GM19328 (cell line): ENCODE data around the gene ZNF444.
"Not testable (repeated sequence)": the region's sequence is repeated elsewhere in the genome, so short reads cannot be mapped to it uniquely, and the experiment has no call there.

Experiments used
- ATAC-seq: cut with Tn5 transposase; IDR thresholded peaks from one replicate; pipeline ENCODE4 v1.9.1; 2021; ENCODE audit warnings: mild to moderate bottlenecking, moderate library complexity; ENCODE audit not compliant: unreplicated experiment

The ZNF444 gene

GRCh38 chr19:56144831-56145230, 3.7 kb downstream of the ZNF444 start:
- no peak for ATAC-seq

GRCh38 chr19:56145698-56146097, 4.6 kb downstream of the ZNF444 start:
- ATAC-seq = no peak

GRCh38 chr19:56146904-56147303, 5.8 kb downstream of the ZNF444 start:
- no peak for ATAC-seq

- ATAC-seq = no peak
These were observed 6.2 kb downstream of the ZNF444 start for GRCh38 chr19:56147307-56147706.

- no peak for ATAC-seq
These were observed 7.0 kb downstream of the ZNF444 start for GRCh38 chr19:56148096-56148495.

GRCh38 chr19:56148955-56149655, 8.0 kb downstream of the ZNF444 start:
- ATAC-seq = not testable (repeated sequence)

GRCh38 chr19:56149656-56150038, 8.6 kb downstream of the ZNF444 start:
- ATAC-seq = no peak

GRCh38 chr19:56150358-56150757, 9.3 kb downstream of the ZNF444 start:
- ATAC-seq = no peak

- ATAC-seq = no peak
These were observed 11.6 kb downstream of the ZNF444 start for GRCh38 chr19:56152644-56153043.

GRCh38 chr19:56153507-56153906, 12.4 kb downstream of the ZNF444 start:
- ATAC-seq = no peak

- no peak for ATAC-seq
These were observed 14.1 kb downstream of the ZNF444 start for GRCh38 chr19:56155124-56155687.

- ATAC-seq = no peak
These were observed 15.7 kb downstream of the ZNF444 start for GRCh38 chr19:56156768-56157167.

GRCh38 chr19:56158170-56158757, 17.2 kb downstream of the ZNF444 start:
- no peak for ATAC-seq

GRCh38 chr19:56159009-56159559, 18.0 kb downstream of the ZNF444 start:
- ATAC-seq = no peak

- no peak for ATAC-seq
These were observed 18.7 kb downstream of the ZNF444 start for GRCh38 chr19:56159622-56160271.

- no peak for ATAC-seq
These were observed 20.4 kb downstream of the ZNF444 start for GRCh38 chr19:56161534-56161933.

GRCh38 chr19:56162258-56162657, 21.2 kb downstream of the ZNF444 start:
- no peak for ATAC-seq

- ATAC-seq = no peak
These were observed 22.0 kb downstream of the ZNF444 start for GRCh38 chr19:56163097-56163496.

GRCh38 chr19:56167064-56167578, 26.0 kb downstream of the ZNF444 start:
- no peak for ATAC-seq

GRCh38 chr19:56170261-56170660, 29.2 kb downstream of the ZNF444 start:
- ATAC-seq = no peak

GRCh38 chr19:56174086-56174485, 33.0 kb downstream of the ZNF444 start:
- ATAC-seq = no peak
